Activated naive CD4-positive, alpha-beta T cell treated with anti-CD3 and anti-CD28 coated beads, Interleukin-2, amount 50 U/mL, for 16 hours (primary cell): Measurements from ENCODE around the gene RAB35.

Experiments used
- DNase-seq: peaks from one replicate; pipeline ENCODE4 v3.0.0-alpha.2; 2020

The RAB35 gene

DNA sequence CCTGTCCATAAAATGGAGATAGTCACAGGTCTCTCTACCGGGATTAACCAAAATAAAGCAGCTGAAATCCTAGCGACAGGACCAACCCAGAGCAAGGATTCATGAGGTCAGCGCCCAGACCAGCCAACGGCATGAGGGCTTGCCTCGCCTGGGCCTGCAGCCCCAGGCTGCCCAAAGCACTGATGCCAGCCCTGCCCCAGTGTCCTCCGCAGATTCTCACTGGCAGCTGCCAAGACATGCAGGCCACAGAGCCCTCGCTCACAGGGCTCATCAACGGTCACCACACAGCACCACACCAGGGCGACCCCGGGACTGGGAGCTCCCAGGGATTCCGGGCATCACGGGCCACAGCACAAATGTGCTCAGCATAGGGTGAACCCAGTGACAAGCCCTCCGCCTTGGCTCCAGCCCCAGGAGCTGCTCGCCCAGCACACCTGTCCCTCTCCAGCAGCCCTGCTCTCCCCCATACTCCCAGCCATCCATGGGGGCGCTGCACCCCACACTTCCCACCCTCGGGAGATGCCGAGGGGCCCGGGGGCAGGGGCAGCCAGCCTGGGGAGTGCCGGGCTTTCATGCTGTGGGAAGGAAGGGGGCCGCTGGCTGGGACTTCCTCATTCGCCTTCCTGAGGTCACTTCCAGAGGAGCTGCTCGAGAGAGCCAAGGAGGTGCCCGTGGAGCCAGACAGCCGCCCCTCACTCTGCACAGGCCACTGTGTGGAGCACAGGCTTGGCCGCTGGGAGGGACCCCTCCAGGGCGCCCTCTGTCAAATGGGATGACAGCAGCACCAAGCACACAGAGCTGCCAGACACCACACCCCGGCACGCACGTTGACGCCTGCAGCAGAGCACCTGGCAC, 14.1 kb downstream of the RAB35 start:
- no peak for DNase-seq

DNA sequence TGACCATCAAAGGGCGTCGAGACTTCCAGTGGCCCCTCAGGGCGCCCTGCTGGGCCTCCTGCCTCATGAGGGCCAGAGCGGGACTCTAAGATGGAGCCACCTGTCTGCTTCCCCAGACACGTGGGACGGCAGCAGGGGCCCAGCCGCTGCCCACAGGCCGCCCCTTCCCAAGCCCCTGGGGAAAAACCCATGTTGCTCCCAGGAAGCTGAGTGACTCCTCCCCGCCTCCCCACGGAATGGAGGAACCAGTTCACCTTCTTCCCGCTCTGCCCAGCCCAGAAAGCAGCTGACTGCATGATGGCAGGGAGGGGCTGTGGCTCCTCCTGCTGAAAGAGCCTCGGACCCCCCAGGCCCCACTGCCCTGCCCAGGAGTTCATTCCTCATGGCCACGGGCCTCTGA, 14.9 kb downstream of the RAB35 start:
- DNase-seq: no peak

DNA sequence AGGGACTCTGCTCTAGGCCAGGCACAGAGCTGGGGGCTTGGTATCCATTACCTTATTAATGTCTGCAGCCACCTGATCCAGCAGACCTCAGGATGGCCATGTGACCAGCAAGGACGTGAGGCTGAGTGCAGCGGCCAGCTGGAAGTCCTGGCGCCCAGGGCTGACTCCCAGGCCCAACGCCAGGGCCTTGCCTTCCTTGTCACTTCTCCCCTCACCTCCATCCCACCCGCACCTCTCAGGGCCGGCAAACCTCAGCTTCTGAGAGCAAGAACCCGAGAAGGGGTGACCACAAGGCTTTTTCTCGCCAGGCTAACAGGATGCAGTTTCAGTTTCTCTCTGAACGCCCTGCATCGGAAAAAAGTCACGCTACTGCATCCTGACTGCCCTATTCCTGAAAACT, 15.4 kb downstream of the RAB35 start:
- no peak for DNase-seq

DNA sequence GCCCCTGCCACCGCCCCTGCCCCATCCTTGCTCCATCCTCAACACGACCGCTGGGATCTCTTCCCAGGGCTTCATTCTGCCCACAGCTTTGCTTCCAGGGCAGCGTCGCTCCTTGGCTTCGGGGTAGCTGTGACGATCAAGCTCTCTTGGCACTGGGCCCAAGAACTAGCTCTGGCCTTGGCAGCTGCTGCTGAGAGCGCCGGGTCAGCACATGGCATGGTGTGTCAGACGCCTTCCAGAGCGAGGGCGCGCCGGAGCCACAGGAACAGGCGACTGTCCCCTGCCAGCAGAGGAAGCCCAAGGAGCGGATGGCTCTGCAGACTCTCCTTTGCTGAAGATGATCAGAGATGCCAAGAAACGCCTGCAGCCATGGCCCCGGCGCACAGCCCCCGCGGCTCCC, 15.9 kb downstream of the RAB35 start:
- no peak for DNase-seq

DNA sequence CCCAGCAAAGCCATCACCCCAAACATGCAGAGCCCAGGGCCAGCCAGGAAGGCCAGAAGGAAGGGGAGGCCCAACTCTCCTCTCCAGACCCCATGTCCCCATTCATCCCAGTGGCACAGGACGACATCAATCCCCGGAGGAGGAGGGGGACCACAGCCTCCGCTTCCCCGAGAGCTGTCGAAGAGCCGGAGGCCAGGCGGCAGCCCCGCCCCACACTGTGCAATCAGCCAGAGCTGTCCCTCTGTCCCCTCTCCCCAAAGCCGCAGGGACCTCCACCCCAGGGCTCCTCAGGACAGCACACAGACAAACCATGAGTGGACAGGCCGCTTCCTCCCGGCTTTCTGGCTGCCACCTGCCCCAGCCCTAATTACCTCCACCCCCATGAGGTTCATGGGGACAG, 16.8 kb downstream of the RAB35 start:
- no peak for DNase-seq

DNA sequence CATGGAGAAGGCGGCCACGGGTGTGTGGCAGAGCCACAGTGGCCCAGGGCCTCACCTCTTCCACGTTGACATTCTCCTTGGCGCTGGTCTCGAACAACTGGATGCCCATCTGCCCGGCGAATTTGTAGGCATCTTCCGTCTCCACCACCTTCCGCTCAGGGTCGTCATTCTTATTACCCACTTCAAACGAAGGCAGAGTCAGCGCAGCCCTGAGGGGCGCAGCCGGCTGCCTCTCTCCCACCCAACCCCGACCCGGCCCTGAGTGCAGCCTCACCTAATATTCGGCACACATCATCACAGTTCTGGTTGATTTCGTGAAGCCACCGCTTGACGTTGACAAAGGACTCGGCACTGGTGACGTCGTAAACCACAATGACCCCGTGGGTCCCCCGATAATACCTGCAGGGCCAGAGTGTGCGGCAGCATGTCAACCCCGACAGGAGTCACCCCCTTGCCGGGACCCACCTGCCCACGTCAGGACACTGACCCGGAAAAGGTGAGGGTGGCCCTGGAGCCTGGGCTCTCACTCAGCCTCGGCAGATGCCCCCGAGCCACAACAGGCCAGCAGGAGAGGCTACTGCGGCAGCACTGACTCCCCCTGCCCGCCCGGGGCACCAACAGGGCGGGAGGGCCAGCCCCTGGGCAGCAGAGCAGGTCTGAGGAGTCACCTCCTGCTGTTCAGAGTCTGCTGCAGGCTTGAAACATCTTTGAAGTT, 17.6 kb downstream of the RAB35 start:
- DNase-seq: no peak

DNA sequence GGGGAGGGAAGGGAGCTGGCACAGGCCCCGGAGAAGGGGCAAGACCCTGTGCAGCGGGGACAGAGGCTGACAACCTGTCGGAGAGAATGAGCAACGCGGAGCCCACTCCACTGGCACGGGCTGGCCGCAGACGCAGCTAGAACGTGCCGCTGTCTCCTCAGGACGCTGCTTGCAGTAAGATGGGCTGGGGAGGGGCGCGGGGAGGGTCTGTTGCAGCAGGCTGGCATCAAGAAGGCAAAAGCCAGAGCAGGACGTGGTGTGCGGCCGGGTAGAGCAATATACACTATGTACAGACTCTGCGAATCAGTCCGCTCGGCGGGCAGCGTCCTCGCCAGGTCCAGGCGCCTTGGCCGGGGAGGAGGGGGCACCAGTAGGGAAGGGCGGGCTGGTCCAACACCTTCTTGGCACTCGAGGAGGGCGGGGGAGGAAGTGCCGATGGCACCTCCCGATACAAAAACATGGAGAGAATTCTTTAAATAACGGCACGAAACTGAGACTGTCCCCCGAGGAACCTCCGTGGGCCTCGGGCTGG, 19.8 kb downstream of the RAB35 start:
- no peak for DNase-seq

DNA sequence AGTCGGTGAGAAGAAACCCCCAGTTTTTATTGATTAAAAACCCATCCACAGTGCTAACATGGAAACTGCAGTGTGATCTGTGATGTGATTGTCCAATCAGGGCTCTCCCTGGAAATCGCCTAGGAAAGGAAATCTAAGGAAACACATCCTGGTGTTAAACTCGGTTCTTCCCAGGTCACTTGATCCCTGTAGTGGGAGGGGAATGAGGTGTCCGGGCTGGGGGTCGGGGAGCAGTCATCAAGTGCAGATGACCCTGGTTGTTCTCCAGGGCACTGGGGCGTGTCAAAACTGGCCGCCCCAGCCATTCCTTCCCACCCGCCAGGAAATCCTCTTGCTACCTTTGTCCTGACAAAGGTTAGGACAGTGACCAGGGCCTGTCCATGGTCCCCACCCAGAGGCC, 20.8 kb downstream of the RAB35 start:
- DNase-seq: no peak

DNA sequence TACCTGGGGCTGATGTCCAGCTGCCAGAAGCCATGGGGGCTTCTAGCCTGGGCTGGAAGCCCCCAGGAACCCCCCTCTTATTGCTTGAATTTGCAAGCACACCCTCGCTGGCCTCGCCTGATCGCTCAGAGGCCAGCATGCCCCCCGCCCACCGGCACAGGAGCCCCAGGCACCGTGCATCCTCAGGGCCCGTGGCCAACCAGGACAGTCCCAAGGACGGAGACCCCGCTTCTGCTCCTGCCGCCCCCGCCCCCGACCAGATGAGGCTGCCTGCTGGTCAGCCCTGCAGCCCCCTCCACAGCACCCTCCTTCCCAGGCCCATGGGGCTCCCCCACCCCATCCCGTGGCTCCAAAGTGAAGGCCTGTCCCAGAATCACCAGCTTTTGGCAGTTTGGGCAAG, 21.2 kb downstream of the RAB35 start:
- no peak for DNase-seq

DNA sequence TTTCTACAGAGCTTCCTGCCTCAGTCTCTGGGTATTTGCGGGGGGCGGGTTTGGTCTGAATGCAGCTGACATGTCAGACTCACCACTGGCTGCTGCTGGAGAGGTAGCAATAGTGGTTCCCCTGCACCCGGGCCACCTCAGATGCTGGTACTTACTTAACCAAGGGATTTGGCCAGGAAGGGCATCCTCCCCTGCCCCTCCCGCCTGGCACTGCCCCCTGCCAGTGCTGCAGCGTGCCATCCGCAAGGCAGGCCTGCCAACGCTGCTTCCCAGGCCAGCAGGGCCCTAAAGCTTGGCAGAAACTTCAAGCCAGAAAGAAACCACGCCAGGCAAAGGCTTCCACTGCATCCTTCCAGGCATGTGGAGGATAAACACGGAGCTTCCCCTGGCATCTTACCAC, 22.1 kb downstream of the RAB35 start:
- no peak for DNase-seq

DNA sequence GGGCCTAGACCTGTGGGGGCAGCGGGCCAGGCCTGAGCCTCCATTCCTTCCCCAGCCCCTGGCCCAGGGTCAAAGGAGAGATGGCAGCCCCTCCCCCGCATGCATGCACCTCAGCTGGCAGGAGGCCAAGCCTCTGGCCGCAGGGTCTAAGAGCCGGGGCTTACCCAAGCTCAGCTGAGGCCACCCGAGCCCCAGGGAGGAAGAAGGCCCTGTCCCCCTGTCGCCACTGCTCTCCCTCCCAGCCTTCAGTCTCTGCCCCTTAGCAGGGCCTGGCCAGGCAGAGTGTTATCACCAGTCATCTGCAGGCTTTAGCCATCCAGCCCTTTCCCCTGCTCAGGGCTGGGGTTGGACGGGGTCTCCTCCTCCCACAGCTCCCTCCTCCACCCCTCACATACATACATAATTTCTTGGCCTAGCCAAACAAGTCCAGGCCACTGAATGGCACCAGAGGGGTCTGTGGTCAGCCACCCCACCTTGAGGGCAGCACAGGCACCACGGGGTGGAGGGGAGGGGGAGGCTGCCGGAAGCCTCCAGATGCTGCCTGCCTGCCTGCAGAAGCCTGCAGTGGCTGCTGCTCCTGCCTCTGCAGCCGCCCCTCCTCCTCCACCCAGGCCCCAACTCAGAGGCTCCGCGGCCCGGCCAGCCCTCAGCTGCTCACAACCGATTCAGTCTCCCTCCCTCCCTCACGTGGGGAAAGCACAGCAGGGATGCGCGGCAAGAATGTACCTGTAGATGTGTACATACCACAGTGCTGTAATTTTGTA, 22.8 kb downstream of the RAB35 start:
- DNase-seq: no peak

DNA sequence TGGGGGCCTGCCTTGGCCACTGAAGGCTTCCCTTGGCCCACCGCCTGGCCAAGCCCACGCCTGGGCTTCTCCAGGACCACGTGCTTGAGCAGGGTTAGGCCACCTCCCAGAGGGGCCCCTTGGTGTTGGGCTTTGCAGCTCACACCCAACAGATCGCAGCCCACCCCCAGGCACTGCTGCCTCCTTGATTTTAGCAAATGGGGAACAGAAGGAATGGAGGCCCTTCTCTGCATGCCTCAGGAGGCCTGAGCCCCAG, 23.3 kb downstream of the RAB35 start:
- no peak for DNase-seq

DNA sequence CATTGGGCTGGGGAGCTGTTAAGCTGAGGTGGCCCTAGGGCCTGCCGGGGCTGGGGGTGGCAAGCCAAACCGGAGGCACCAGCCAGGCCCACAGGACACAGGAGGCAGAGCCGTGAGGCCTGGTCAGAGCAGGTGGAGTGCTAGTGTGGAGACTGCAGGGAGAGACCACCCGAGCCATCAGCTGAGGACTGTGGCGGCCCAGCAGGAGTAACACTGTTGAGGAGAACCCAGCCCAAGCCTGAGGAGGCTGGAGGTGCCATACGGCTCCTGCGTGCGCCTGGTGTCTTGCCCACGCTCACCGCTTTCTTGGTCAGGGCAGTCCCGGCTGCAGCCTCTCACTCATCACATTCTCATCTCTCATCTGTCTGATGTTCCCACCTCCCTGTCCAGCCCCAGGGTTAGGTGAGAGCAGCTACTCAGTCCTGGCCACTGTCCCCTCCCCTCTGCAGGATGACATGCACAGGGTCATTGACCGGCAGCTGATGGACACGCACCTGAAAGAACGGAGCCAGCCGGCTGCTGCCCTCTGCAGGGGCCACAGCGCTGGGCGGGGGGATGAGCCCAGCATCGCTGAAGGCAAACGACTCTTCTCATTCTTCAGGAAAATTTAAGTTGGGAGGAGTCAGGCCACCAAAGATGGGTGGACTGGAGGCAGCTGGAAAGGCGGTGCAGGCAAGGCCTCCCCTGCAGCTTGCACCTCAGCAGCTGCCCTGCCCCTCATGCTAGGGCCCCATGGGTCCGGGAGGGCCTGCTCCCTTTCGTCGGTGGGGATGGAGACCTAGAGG, 23.8 kb downstream of the RAB35 start:
- no peak for DNase-seq

DNA sequence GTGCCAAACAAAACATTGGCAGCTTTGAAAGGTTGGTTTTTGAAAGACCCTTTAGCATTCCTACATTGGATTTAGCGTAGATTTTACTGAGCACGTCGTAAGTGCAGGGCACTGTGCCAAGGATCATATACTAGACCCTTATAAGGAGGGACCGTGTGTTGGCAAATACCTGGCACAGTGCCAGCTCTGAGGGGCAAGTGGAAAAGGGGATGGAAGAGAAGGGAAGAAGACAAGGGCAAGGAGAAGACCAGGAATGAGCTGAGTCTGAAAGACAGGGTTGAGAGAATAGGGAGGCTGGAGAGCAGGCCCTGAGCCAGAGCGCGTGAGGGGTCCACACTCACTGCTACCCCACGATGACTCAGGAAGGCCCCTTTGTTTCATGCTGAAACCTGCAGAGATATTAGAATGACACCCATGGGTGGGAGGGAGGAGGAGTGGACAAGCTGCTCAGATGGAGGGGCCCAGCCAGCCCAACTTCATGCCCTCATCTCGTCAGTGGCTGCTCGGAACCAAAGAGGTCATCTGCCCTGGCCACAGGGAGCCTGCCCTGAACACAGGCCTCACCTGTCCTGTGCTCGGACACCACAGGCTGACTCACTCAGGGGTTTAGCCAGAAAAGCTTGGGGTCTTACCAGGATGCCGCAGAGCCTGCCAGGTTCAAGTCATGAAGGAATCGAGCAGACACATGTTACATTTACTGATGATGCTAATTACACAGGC, 25.0 kb downstream of the RAB35 start:
- no peak for DNase-seq

DNA sequence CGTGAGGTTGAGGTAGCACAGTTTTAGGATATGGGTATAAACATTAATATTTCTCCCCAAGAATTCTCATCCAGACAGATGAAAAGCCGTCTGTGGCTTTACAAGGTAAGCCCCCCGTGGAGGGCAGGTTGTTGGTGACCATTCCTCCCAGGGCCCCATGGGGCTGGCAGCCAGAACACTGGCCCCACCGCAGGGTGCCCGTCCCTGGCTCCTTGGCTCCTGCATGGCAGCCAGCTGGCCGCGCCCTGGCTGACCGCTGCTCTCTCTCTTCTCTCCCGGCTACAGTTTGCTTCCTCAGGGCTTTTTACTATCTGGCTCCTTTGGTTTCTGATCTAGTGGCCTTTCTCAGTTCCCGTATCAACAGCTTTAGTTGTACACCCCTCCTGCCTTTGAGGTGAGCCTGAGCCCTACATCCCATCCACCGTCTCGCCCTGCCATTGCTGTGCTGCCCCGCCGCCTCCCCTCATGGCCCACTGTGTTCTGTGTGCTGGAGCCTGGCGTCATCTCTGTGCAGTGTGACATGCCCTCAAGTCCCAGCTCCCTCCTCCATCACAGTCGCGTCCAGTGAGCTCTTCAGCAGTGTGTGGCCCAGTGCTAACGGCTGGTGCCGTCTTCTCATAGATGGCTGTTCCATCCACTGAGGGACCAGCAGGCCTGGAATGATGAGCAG, 25.8 kb downstream of the RAB35 start:
- DNase-seq: no peak

DNA sequence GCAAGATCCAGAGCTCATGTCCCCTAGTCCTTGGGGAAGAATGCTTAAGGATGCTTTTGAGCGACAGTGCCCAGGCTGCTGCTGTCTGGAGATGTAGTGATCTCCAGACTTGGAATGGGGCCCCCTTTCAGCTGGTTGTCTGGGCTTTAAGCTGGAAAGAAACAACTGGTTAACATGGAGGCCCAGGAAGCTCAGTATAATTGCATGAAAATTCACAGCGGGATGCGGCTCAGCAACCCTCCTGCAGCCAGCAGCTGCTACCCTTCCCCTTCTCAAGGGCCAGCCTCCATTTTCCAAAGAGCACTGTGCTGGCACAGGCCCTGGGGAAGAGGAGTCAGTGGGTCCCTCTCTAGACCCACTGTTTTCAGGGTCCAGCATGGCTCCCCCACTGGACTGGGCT, 26.3 kb downstream of the RAB35 start:
- DNase-seq: no peak

DNA sequence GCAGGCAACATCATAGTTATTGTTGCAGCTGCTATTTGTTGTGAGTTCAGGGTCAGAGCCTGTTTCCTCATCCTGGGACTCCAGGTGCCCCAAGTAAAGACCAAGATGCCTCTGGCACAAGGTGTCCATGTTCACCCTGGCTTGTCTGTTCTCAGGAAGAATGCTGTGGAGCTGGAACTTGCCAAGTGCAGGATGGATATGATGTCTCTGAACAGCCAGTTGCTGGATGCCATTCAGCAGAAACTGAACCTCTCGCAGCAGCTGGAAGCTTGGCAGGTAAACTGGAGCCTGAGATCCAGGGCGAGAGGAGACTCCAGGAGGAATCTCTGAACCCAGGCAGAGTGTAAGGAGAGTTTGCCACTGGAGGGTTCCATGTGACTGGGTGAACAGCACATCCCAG, 26.8 kb downstream of the RAB35 start:
- no peak for DNase-seq

DNA sequence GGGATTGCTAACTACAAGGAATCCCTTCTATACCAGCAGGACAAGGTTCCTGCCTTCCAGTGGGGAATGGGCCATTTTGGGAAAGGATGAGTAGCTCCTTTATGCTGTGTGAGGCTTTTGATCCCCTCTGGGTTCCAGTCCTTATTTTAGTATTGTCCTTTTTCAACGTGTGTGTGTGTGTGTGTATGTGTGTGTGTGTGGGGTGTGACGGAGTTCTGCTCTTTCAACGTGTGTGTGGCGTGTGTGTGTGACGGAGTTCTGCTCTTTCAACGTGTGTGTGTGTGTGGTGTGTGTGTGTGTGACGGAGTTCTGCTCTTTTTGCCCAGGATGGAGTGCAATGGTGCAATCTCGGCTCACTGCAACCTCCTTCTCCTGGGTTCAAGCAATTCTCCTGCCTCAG, 27.4 kb downstream of the RAB35 start:
- no peak for DNase-seq

DNA sequence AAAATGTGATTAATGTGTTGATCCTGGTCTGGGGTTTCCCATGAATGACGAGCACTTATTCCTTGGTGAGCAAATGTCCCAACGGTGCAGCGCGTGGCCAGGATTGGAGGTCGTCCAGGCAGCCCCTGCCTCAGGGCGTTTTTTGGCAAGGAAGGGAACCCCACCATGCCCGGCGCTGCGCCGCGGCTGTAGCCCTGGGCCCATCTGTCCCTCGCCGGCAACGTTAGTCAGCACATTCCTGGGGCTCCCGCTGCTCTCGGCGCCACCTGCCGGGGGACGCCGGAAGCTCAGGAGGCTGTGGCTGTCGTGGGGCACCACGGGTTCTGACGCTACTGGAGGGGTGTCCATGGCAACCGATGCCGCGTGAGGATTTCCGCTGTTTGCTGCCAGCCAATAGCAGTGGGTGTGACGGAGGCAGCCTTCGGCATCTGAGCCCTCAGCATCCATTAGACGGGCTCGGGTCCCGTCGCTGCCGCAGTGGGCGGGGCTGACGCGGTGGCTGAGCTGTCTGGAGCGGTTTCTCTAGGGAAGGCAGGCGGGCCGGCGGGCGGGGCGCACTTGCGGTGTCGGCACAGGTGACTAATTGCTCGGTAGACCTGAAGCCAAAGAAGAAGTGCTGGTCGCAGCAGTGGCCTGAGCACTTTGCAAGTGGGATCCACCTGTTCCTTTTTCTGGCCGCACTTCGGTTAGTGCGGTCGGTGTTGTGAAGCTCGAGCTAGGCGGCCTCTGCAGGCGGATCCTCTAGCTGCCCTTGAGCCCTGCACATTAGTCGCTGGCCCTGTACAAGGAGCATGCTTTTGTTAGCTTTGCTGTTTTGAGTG, 29.5 kb downstream of the RAB35 start:
- peak; percentile 99 for DNase-seq

DNA sequence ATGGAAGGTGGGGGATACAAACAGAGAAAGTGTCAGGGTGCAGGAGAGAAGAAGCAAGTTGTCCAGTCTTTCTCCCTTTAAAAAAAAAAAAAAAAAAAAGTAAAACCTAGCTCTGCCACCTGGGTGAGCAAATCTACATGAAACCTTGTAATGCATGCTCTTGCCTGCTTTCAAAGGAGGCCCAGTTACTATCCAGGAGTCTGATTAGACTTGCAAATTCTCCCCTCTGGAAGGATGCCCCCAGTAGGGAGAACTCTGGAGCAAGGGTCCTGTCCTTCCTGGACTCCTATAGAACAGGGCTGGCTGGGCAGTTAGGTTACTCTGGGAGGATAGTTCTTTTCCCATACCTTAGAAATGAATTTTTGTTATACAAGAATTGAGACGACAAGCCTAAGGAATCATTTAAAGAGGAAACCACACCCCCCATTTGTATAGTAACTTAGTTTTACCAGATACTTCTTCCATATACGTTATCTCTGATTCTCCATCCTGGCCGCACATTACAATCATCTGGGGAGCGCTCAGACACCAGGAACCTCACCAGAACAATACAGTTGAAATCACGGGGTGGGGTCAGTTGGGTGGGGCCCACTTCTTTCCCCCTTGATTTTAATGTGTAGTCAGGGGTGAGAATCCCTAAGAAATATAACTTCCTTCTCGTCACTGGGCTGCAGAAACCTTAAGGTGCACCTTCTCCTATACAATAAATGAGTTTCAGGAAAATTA, 30.5 kb downstream of the RAB35 start:
- DNase-seq: no peak
